Mammary epithelial cell (primary cell): ENCODE results near the gene KIF6.

Source experiments
- CTCF ChIP-seq, 2 donors: IDR thresholded peaks in 1 of 2; conservative IDR thresholded peaks in 1 of 2; 2 replicates each; pipeline ENCODE4 v1.5.1; 2011 to 2012; ENCODE audit warnings: inconsistent platforms in 2 of 2, low read length in 2 of 2, mild to moderate bottlenecking in 2 of 2, control low read depth in 1 of 2, low read depth in 1 of 2; ENCODE audit not compliant: insufficient read depth in 1 of 2; ENCODE audit errors: extremely low read depth in 1 of 2
- EZH2 ChIP-seq: IDR thresholded peaks from 2 replicates; pipeline ENCODE4 v1.6.1; 2012; ENCODE audit warnings: low read length, inconsistent platforms, borderline replicate concordance

- no peak for TF ChIP-seq CTCF (conservative IDR thresholded peaks at IDR 0.05 in 1 of 2, IDR thresholded peaks at IDR 0.05 in 1 of 2; ENCODE audit: extremely low read depth in 1 of 2, insufficient read depth in 1 of 2, low read depth in 1 of 2, low read length in 2 of 2)
- TF ChIP-seq EZH2 = no peak
These were observed 328.4 kb downstream of the KIF6 start for GRCh38 chr6:39396854-39397253.
